Erythroblast (primary cell): ENCODE measurements around the gene NGF.

ENCODE experiments used
- GATA1 ChIP-seq: IDR thresholded peaks from 2 replicates; pipeline ENCODE4 v1.6.1; 2011; ENCODE audit warnings: low read depth, mild to moderate bottlenecking, control low read depth, low read length, moderate library complexity
- POLR2A ChIP-seq: IDR thresholded peaks from 2 replicates; pipeline ENCODE4 v1.6.1; 2011; ENCODE audit warnings: mild to moderate bottlenecking, low read length

DNA sequence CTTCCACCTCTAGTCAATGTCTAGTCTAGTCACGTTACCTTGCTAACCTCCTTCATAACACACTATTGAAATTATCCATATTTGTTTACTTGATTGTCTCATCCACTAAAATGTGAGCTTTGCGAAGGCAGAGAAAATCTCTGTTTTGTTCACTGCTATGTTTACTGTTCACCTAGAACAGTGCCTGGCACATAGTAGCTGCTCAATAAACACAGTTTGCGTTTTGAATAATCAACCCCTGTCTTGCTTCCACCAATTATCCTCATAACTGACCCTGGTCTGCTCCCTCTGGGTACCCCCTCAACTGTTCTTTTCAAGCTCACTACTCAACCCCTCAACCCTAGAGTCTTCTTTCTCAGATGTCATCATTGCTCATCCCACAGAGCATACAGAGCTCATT lies 36.5 kb upstream of the NGF start:
- TF ChIP-seq POLR2A = no peak
- TF ChIP-seq GATA1 = no peak
